NCI-H69 (cell line): ENCODE data around the gene CCDC73.
A peak's percentile ranks its signal among the peaks of the same experiment; 100 is the strongest.
"Not testable (repeated sequence)": the region's sequence is repeated elsewhere in the genome, so short reads cannot be mapped to it uniquely, and the experiment has no call there.

ENCODE experiments used
- DNase-seq: peaks from one replicate; lab custom pipeline; 2025; lab: John Stamatoyannopoulos, UW

Gene CCDC73

DNA sequence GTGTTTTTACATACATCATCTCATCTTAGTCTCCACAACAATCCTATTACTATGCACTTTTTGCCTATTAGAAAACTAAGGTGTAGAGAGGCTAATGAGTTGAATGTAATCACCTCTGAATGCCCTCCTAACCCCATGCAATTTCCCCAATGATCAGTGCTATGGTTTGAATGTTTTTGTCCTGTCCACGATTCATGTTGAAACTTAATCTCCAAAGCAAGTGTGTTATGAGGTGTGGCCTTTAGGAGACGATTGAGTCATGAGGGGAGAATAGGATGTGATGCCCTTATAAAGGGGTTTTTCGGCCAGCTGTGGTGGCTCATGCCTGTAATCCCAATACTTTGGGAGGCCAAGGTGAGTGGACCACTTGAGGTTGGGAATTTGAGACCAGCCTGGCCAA is 2.0 kb upstream of the CCDC73 start:
- DNase-seq: no peak

DNA sequence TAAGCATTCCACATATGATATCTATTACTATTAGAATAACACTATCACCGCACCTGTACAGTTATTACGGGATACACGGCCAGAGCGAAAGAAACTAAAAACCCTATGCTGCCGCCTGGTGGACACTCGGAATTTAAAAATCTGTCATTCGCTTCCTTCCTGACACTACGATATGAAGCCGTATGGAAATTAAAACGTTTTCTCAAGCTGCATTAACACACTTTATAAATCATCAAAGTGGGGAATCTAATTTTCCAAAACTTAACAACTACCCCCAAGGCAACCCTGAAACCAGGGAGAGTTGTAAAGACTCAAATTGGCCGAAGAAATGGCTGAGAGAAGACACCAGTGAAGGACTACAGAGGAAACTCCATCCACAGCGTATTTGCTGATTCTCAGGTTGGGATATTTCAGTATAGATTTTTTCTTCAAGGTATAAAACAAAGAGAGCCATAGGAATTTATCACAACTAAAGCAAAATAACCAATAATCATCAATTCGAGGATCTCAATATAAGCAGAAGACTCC is 1.4 kb downstream of the CCDC73 start:
- DNase-seq: peak; percentile 66

DNA sequence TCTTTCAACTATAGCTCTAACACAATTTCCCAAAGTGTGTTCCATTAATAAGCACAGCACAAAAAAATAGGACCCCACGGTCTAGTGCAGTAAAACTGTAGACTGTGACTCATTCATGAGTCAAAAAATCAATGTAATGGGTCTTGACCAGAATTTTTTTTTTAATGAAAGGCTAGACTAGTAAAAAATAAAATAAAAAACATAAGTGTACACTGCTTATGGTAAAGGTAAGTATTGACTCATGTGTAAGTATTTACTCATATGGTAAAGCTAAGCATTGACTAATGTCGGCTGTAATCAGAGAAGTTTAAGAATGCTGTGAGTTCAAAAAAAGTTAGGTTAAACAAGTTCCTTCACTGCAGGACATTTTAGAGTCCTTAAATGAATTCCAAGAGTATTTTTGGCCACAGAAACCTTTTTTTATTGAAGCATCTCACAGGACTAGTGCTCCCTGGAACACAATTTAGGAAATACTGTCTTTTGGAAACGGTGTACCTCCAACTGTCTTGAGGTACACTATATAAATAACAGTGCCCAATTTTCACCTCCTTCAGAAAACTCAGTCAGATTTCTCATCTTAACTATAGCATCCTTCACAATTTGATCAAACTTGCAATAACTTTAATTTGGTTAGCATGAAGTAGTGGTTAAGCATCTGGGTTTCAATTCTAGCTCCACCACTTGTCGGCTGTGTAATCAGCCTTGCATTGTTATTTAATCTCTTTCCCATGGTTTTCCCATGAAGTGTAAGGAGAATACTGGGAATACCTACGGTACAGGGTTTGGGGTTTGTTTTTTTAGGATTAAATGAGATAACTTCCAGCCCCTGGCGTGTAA is 2.1 kb downstream of the CCDC73 start:
- DNase-seq: no peak

DNA sequence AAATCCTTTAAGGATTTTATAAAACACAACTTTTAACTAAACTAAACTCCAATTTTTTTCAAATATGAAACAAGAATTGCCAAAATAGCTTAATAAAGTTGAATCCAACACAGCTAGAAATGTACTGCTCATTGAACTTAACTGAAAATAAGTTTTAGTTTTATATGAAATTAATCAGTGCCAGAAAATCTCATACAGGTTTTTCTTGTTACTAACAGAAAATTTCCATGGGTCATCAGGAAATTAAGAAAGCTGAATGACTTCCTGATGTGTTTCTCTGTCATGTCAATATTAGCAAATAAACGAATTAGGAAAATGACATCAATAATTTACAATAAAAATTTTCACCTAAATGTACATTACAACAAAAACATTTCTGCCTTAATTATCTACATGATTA is 3.5 kb downstream of the CCDC73 start:
- no peak for DNase-seq

DNA sequence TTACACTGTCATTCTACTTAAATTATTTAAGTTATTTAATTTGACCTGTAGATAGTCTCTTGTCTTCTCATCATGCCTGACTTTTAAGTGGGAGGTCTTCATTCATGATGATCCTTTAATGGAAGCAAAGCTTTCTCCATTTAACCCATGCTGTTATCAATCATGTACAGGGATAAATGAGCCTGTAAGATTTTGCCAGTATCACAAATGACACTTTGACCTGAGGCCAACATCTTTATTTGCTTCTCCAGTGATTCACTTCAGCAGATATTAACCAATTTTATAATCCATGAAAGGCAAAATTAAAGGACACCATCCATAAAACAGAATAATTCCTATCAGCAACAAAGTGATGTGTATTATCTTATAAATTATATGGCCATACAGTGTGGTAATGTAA is 7.7 kb downstream of the CCDC73 start:
- peak; percentile 34 for DNase-seq

- no peak for DNase-seq
These were observed 9.2 kb downstream of the CCDC73 start for GRCh38 chr11:32785262-32785661.

- DNase-seq: peak; percentile 18
These were observed 12.7 kb downstream of the CCDC73 start for GRCh38 chr11:32781721-32782120.

DNA sequence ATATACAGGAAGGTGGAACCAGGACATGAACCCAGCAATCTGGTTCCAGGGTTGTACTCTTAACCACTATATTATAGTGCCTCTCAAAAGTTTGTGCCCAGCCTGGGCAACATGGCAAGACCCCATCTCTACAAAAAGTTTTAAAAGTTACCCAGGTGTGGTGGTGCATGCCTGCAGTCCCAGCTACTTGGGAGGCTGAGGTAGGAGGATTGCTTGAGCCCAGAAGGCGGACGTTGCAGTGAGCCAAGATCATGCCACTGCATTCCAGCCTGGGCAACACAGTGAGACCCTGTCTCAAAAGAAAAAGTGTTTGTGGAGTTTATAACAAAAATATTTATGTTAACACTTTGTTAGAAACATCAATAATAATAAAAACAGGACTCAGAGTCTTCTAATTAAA is 13.6 kb downstream of the CCDC73 start:
- not testable (repeated sequence) for DNase-seq

DNA sequence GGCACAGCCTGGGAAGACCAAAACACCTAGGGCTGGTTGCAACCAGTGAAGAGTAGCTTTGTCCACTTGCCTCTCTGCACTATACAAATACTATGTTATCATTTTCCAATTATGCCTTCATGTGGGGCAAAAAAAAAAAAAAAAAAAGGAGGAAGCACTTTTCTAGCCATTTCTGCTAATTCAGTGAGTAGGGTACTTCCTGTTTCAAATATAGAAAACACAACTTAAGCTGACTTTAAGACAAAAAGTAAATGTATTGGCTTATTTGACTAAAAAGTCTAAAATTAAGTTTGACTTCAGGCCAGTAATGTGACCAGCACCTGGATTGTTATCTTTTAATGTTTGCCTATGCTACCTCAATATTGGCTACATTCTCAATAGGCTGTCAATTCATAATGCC is 15.3 kb downstream of the CCDC73 start:
- DNase-seq: no peak

GRCh38 chr11:32775908-32776307 is 18.6 kb downstream of the CCDC73 start:
- DNase-seq: no peak

DNA sequence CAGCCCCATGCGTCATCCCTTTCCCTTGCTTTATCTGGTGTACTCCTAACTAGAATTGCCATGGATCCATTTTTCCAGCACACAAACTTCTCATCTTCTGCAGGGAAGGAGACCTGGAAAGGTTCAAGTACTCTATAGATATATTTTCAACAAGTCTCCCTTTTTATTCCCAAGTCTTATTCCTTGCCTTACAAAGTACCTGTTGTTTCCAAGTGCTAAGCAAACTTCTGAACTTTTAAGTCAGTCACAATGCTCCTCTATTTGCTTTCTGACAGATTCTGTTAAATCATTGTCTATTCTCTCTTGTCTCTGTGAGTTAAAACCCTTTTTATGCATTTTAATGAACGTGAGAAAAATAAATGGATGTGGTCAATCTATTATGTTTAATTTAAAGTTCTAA is 20.4 kb downstream of the CCDC73 start:
- DNase-seq: no peak

- DNase-seq: no peak
These were observed 21.7 kb downstream of the CCDC73 start for GRCh38 chr11:32772731-32773130.

DNA sequence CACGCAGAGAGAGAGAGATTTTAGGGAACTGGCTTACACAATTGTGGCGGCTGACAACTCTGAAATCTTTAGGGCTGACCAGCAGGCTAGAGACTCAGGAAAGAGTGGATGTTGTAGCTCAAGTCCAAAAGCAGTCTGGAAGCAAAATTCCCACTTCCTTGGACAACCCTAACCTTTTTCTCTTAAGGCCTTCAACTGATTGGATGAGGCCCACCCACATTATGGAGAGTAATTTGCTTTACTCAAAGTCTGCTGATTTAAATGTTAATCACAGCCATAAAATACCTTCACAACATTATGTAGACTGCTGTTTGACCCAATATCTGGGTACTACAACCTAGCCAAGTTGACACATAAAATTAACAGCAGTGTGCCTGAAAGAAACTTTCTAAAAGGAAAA is 32.7 kb downstream of the CCDC73 start:
- not testable (repeated sequence) for DNase-seq

DNA sequence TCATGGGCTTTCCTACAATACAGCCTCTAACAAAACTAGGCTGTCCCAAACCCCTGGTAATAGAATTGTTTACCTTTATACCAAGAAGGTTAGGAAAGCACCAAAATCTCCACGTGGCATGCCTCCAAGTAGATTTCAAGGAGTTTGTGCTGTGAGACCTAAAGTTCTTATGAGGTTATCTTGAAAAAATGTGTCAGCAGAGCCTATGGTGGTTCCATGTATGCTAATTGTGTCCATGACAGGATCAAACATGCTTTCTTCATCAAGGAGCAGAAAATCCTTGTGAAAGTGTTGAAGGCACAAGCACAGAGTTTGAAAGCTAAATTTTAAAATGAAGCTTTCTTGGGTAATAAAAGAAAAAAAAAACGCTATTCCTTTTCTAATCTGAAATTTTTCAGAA is 36.2 kb downstream of the CCDC73 start:
- no peak for DNase-seq

- DNase-seq: not testable (repeated sequence)
These were observed 41.3 kb downstream of the CCDC73 start for GRCh38 chr11:32753181-32753580.

- DNase-seq: no peak
These were observed 42.5 kb downstream of the CCDC73 start for GRCh38 chr11:32752001-32752400.

DNA sequence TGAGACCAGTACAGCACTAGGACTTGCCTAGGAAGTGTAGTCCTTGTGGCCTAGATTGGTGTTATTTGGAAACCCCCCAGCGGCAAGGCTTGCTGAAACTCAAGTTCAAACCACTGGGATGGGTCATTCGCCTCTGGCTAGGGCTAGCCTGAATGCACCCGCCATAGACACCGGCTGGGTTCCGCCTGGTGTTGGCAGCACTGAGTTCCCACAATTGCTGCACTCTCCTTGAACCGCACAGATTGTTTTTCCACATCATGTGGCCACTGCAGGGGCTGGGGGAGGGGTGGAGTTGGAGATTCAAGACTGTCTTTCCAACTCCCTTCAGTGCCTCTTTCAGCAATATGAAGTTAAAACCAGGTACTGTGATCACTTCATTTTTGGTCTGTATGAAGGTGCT is 43.1 kb downstream of the CCDC73 start:
- DNase-seq: no peak

DNA sequence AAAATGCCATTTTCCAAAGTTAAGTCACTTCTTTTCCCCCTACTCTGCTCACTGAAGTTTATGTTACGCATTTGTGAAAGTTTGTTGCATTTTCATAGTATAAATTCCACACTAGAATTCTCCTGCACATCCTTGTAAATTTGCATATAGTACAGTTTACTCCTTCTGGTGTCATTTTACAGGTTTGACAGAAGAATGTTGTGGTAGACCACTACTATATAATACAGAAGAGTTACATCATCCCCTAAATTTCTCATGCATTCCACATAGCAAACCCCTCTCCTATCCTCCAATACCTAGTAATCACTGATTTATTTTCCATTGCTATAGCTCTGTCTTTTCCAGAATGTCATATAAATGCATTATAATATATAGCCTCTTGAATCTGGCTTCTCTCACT is 64.5 kb downstream of the CCDC73 start:
- DNase-seq: no peak

DNA sequence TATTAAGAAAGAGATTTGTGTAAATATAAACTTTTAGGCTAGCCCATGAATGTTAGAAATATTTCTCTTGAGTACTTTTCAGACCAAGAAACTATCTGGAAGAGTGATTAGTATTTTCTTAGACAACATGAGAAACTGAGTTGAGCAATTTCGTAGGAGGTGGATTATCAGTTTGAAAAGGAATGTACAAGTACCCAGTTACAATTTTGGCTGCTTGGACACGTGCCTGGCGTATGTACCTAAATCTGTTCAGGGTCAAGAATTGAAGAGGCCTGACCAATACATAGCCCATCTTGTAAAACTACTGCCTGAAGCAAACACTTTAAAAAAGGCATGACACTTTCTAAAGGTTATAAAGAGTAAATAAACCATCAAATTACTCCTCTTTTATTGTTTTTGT is 71.1 kb downstream of the CCDC73 start:
- DNase-seq: no peak

DNA sequence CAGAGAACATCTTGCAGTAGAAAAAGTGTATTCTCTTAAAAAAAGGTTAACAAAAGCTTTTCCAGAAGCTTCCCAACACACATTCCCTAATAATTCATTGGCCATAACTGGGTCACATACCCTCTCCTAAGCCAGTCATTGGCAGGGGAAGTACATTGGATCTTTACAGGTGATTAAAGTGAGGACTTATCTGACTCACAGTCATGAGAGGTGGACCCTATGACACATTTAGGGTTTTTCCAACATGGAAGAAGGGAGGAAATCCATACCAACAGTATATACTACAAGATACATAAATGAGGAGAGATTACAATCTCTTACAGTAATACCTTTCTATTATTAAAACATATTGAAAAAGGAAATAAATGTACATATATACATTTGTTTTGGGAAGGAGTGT is 72.2 kb downstream of the CCDC73 start:
- no peak for DNase-seq

- peak; percentile 22 for DNase-seq
These were observed 81.0 kb downstream of the CCDC73 start for GRCh38 chr11:32713496-32713895.

DNA sequence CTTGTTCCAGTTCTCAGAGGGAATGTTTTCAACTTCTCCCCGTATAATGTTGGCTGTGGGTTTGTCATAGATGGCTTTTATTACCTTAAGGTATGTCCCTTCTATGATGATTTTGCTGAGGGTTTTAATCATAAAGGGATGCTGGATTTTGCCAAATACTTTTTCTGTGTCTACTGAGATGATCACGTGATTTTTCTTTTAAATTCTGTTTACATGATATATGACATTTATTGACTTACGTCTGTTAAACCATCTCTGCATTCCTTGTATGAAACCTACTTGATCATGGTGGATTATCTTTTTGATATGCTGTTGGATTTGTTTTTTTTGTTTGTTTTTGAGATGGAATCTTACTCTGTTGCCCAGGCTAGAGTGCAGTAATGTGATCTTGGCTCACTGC is 85.5 kb downstream of the CCDC73 start:
- not testable (repeated sequence) for DNase-seq

- DNase-seq: no peak
These were observed 87.3 kb downstream of the CCDC73 start for GRCh38 chr11:32706985-32707741.
